OCI-LY1 (cell line): ENCODE measurements around the gene ZNF444.
A peak's percentile ranks its signal among the peaks of the same experiment; 100 is the strongest.

Source experiments
- EZH2 ChIP-seq: fragments of 200-600 bp; sonication (generic), shearing (Covaris generic); IDR thresholded peaks from 2 replicates; pipeline ENCODE4 v1.8.0; 2017; ENCODE audit warnings: borderline replicate concordance, mixed run types, mild to moderate bottlenecking, antibody characterized with exemption, low read length, moderate library complexity, mixed read lengths
- TF ChIP-seq, protein P1 (sequence below): fragments of 200-600 bp; sonication (generic), shearing (Covaris generic); IDR thresholded peaks from 2 replicates; pipeline ENCODE4 v1.5.1; 2017; ENCODE audit warnings: mild to moderate bottlenecking, antibody characterized with exemption, low read length, moderate library complexity, mixed read lengths

DNA sequence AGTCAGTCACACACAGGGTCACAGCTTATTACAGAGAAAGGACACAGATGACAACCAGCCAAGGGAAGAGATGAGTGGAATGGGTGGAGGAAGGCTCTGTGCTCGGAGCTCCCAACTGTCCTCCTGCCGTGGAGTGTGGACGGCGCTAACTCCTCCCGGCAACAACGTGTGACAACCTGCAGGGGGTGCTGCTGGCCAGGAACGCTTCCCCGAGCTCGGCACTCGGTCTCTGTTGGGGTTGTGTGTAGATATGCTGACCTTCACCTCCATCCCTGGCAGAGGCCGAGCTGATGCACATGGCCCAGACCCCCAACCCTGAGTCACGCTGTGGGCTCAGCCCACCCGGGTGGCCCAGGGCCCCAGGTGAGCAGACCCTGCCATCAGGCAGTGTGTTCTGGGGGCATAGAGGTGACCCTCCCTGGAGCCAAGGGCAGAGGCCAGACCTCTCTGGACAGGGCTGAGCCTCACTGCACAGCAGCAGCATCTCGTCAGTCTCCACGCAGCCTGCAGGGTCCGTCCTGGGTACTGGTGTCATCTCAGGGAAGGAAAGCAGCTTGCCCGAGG lies 14.1 kb downstream of the ZNF444 start:
- TF ChIP-seq, protein P1, sequence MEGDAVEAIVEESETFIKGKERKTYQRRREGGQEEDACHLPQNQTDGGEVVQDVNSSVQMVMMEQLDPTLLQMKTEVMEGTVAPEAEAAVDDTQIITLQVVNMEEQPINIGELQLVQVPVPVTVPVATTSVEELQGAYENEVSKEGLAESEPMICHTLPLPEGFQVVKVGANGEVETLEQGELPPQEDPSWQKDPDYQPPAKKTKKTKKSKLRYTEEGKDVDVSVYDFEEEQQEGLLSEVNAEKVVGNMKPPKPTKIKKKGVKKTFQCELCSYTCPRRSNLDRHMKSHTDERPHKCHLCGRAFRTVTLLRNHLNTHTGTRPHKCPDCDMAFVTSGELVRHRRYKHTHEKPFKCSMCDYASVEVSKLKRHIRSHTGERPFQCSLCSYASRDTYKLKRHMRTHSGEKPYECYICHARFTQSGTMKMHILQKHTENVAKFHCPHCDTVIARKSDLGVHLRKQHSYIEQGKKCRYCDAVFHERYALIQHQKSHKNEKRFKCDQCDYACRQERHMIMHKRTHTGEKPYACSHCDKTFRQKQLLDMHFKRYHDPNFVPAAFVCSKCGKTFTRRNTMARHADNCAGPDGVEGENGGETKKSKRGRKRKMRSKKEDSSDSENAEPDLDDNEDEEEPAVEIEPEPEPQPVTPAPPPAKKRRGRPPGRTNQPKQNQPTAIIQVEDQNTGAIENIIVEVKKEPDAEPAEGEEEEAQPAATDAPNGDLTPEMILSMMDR = peak; percentile 48
- no peak for TF ChIP-seq EZH2
